Neuronal stem cell (in vitro differentiated cells): ENCODE measurements around the gene EPB41L4B.

ENCODE experiments used
- DNase-seq: peaks from one replicate; pipeline ENCODE4 v3.0.0-alpha.2; 2013; ENCODE audit warnings: low spot score
- H2AFZ ChIP-seq: one replicate; pipeline ENCODE4 v1.6.1; 2013; ENCODE audit warnings: mild to moderate bottlenecking, low read length, inconsistent platforms
- H2AK5ac ChIP-seq: 2 replicates; pipeline ENCODE4 v1.6.1; 2013; ENCODE audit warnings: low read depth, mild to moderate bottlenecking, inconsistent platforms, low read length, moderate library complexity, mixed read lengths
- H2BK120ac ChIP-seq: 2 replicates; pipeline ENCODE4 v1.6.1; 2013; ENCODE audit warnings: low read depth, mild to moderate bottlenecking, inconsistent platforms, low read length, moderate library complexity, mixed read lengths
- H2BK12ac ChIP-seq: one replicate; pipeline ENCODE4 v1.6.1; 2013; ENCODE audit warnings: low read length, inconsistent platforms
- H2BK15ac ChIP-seq: 2 replicates; pipeline ENCODE4 v1.6.1; 2013; ENCODE audit warnings: mild to moderate bottlenecking, low read length, inconsistent platforms, mixed read lengths
- H2BK5ac ChIP-seq: one replicate; pipeline ENCODE4 v1.6.1; 2013; ENCODE audit warnings: inconsistent platforms, mild to moderate bottlenecking, low read length, moderate library complexity
- H3K14ac ChIP-seq: one replicate; pipeline ENCODE4 v1.6.1; 2013; ENCODE audit warnings: low read length, inconsistent platforms
- H3K18ac ChIP-seq: 2 replicates; pipeline ENCODE4 v1.6.1; 2013; ENCODE audit warnings: low read length, inconsistent platforms
- H3K23ac ChIP-seq: 2 replicates; pipeline ENCODE4 v1.6.1; 2013; ENCODE audit warnings: low read depth, mild to moderate bottlenecking, mixed read lengths, low read length, inconsistent platforms; ENCODE audit not compliant: poor library complexity
- H3K27ac ChIP-seq: replicated peaks from 3 replicates; pipeline ENCODE4 v1.5.1; 2013; ENCODE audit warnings: low read length, inconsistent platforms
- H3K27me3 ChIP-seq, 3 experiments: 2 replicates each; pipeline ENCODE4 v1.6.1; 2013; ENCODE audit warnings: low read length in 3 of 3, mild to moderate bottlenecking in 2 of 3, inconsistent platforms in 1 of 3, low read depth in 1 of 3, mixed read lengths in 1 of 3, moderate library complexity in 1 of 3; ENCODE audit not compliant: control insufficient read depth in 3 of 3, insufficient read depth in 3 of 3
- H3K36me3 ChIP-seq, 2 donors: replicated peaks in 1 of 2; 2 replicates each; pipeline ENCODE4 v1.6.1; 2013; ENCODE audit warnings: low read length in 2 of 2; ENCODE audit not compliant: control insufficient read depth in 2 of 2, insufficient read depth in 2 of 2
- H3K4ac ChIP-seq: 2 replicates; pipeline ENCODE4 v1.6.1; 2013; ENCODE audit warnings: inconsistent platforms, mild to moderate bottlenecking, low read length, moderate library complexity
- H3K4me1 ChIP-seq, 2 donors: 1 replicate in 1 of 2; 2 replicates in 1 of 2; pipeline ENCODE4 v1.6.1; 2013; ENCODE audit warnings: low read length in 2 of 2, low read depth in 1 of 2; ENCODE audit not compliant: control insufficient read depth in 2 of 2, insufficient read depth in 1 of 2
- H3K4me2 ChIP-seq: one replicate; pipeline ENCODE4 v1.6.1; 2013; ENCODE audit warnings: mild to moderate bottlenecking, low read length, inconsistent platforms; ENCODE audit not compliant: insufficient read depth, poor library complexity, severe bottlenecking
- H3K4me3 ChIP-seq, 2 donors: 2 replicates each; pipeline ENCODE4 v1.5.1; 2013; ENCODE audit warnings: low read length in 2 of 2, mild to moderate bottlenecking in 2 of 2, inconsistent platforms in 1 of 2, moderate library complexity in 1 of 2
- H3K79me1 ChIP-seq: one replicate; pipeline ENCODE4 v1.6.1; 2013; ENCODE audit warnings: low read depth, mild to moderate bottlenecking, inconsistent platforms, low read length, moderate library complexity
- H3K9ac ChIP-seq: one replicate; pipeline ENCODE4 v1.6.1; 2013; ENCODE audit warnings: mild to moderate bottlenecking, low read depth, low read length, inconsistent platforms; ENCODE audit not compliant: poor library complexity
- H3K9me3 ChIP-seq, 2 donors: replicated peaks in 1 of 2; 2 replicates each; pipeline versions ENCODE3 to v1.6.1; 2013; ENCODE audit warnings: low read length in 2 of 2, mild to moderate bottlenecking in 2 of 2, inconsistent platforms in 1 of 2, low read depth in 1 of 2, mixed read lengths in 1 of 2, moderate library complexity in 1 of 2; ENCODE audit not compliant: control insufficient read depth in 2 of 2, insufficient read depth in 1 of 2
- H4K8ac ChIP-seq: one replicate; pipeline ENCODE4 v1.6.1; 2013; ENCODE audit warnings: low read depth, mild to moderate bottlenecking, inconsistent platforms, low read length, moderate library complexity
- H4K91ac ChIP-seq: one replicate; pipeline ENCODE4 v1.6.1; 2013; ENCODE audit warnings: low read length, low read depth, mild to moderate bottlenecking, inconsistent platforms; ENCODE audit not compliant: poor library complexity
- WGBS, 2 donors: extraction: QIAGEN DNeasy Blood & Tissue Kit; methylation state at CpG; one replicate each; pipeline ENCODE4 v1.1.7; 2013; ENCODE audit warnings: missing lambda C conversion rate in 2 of 2, mixed read lengths in 1 of 2; ENCODE audit not compliant: insufficient read length in 2 of 2, insufficient replicate concordance in 1 of 2; ENCODE audit errors: extremely low coverage in 2 of 2; 5-methylcytosine and 5-hydroxymethylcytosine counted together

EPB41L4B gene

DNA sequence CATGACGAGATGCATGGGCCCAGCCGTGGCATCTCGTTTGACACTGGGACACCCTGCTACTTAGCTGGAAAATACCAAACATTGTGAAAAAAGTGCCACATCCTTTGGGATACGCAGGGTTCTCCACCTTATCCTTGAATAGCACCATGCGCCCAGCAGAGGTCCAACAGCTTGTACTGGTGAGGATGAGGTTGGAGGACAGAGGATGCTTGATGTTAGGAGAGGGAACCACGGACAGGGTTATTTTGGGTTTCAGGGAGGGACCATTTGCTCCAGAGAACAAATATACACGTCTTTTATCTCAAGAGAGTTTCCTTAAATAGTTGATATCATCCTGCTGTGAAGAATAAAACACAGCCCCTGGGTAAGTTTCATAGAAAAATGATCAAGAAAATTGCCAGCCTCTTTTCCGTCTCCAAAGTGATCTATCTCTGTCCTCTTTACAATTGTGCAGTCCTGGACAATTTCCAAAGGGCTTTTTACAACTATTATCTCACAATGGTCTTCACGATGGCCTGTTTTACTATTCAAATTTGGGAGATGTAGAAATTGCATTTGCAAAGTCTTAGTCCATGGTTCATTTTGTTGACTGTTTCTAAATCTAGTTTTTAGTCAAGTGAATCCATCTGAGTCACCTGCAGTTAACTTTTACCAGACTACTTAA, 133.9 kb downstream of the EPB41L4B start:
- peaks cover 0 to 4% of the 10 kb centered on the region in 2 donors for H3K4me1 ChIP-seq
- no peak overlapping the region for H2BK15ac ChIP-seq
- H3K14ac ChIP-seq = no peak overlapping the region
- no peaks in the 10 kb centered on the region for H3K9me3 ChIP-seq
- H3K27me3 ChIP-seq = peaks cover 0 to 71% (median 0%) of the 10 kb centered on the region in 3 experiments
- no peaks in the 10 kb centered on the region for H3K36me3 ChIP-seq
- H3K9ac ChIP-seq = no peak overlapping the region
- no CpG with 5 or more reads among the region's 9 CpGs for WGBS, 2 donors
- no peak overlapping the region for H3K18ac ChIP-seq
- H3K23ac ChIP-seq = no peak overlapping the region
- H2AFZ ChIP-seq = no peak overlapping the region
- H4K91ac ChIP-seq = no peak overlapping the region
- H2BK120ac ChIP-seq = no peak overlapping the region
- H3K4me3 ChIP-seq = no peak overlapping the region
- H3K79me1 ChIP-seq = no peaks in the 10 kb centered on the region
- no peak overlapping the region for H2BK5ac ChIP-seq
- no peak overlapping the region for H3K4me2 ChIP-seq
- no peak for DNase-seq
- no peak overlapping the region for H3K27ac ChIP-seq
- H2BK12ac ChIP-seq = no peak overlapping the region
- no peak overlapping the region for H3K4ac ChIP-seq
- no peak overlapping the region for H4K8ac ChIP-seq
- no peak overlapping the region for H2AK5ac ChIP-seq

DNA sequence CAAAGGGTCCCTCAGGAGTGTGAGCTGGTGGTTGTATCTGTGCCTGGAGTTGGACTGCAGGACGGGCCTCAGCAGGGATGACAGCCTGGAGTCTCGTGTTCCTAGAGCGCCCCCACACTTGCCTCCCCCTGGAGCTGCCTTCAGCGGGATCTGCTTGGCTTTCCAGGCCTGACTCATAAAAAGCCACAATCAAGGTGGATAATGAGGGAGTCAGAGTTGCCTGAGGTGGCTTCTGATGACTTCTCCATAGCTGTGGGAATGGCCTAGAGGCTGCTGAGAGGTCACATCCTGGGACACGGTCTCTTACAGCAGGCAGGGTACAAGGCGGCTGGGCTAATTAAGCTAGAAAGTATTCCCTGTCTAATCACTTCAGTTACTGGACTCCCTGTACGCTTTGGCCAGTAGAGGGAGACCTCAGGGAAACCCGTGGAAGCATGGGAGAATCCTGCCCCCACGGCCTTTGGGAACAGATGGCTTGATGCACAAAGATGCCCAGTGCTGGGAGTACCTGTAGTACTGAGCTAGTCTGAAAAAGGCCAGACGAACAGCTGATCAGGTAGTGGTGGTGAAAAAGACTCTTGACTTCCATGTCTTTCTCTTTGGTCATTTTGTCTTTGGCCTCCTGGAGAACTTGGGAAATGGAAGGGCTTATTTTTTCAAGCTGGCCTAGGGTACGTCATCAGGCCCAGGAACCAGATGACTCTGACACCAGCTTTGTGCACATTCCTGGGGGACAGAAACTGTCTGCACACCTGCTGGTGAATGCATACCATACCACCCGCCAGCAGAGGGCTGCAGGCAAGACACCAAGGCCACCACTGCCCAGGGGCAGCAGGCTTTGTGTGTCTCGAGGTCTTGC, 137.7 kb downstream of the EPB41L4B start:
- no peaks in the 10 kb centered on the region for H3K36me3 ChIP-seq
- peaks cover 0 to 3% of the 10 kb centered on the region in 2 donors for H3K4me1 ChIP-seq
- H4K91ac ChIP-seq = no peak overlapping the region
- H3K4ac ChIP-seq = no peak overlapping the region
- H2BK120ac ChIP-seq = no peak overlapping the region
- H3K9ac ChIP-seq = no peak overlapping the region
- H3K9me3 ChIP-seq = no peaks in the 10 kb centered on the region
- DNase-seq = no peak
- H4K8ac ChIP-seq = no peak overlapping the region
- no peak overlapping the region for H2BK12ac ChIP-seq
- no peak overlapping the region for H3K4me2 ChIP-seq
- H3K23ac ChIP-seq = peak overlapping the region; percentile 27
- H3K27ac ChIP-seq = no peak overlapping the region
- H2AFZ ChIP-seq = no peak overlapping the region
- H3K4me3 ChIP-seq = no peak overlapping the region
- no peak overlapping the region for H3K14ac ChIP-seq
- WGBS, 2 donors = no CpG with 5 or more reads among the region's 13 CpGs
- peaks cover 0 to 68% (median 0%) of the 10 kb centered on the region in 3 experiments for H3K27me3 ChIP-seq
- H2AK5ac ChIP-seq = no peak overlapping the region
- no peaks in the 10 kb centered on the region for H3K79me1 ChIP-seq
- H2BK15ac ChIP-seq = no peak overlapping the region
- peak overlapping the region; percentile 5 for H3K18ac ChIP-seq
- H2BK5ac ChIP-seq = no peak overlapping the region

GRCh38 chr9:109182550-109182939, 138.3 kb downstream of the EPB41L4B start:
- H2BK120ac ChIP-seq = no peak overlapping the region
- no peak for DNase-seq
- no peak overlapping the region for H3K4me2 ChIP-seq
- H3K36me3 ChIP-seq = no peaks in the 10 kb centered on the region
- no peak overlapping the region for H2BK15ac ChIP-seq
- no peaks in the 10 kb centered on the region for H3K9me3 ChIP-seq
- no peak overlapping the region for H4K8ac ChIP-seq
- no peaks in the 10 kb centered on the region for H3K79me1 ChIP-seq
- no peak overlapping the region for H2BK12ac ChIP-seq
- H2AK5ac ChIP-seq = no peak overlapping the region
- no peak overlapping the region for H3K4me3 ChIP-seq
- no CpG with 5 or more reads among the region's 9 CpGs for WGBS, 2 donors
- H4K91ac ChIP-seq = no peak overlapping the region
- no peak overlapping the region for H2BK5ac ChIP-seq
- no peak overlapping the region for H2AFZ ChIP-seq
- no peak overlapping the region for H3K4ac ChIP-seq
- H3K9ac ChIP-seq = no peak overlapping the region
- H3K18ac ChIP-seq = no peak overlapping the region
- no peak overlapping the region for H3K23ac ChIP-seq
- peaks cover 0 to 62% (median 0%) of the 10 kb centered on the region in 3 experiments for H3K27me3 ChIP-seq
- no peak overlapping the region for H3K27ac ChIP-seq
- H3K14ac ChIP-seq = no peak overlapping the region
- peaks cover 0 to 3% of the 10 kb centered on the region in 2 donors for H3K4me1 ChIP-seq

DNA sequence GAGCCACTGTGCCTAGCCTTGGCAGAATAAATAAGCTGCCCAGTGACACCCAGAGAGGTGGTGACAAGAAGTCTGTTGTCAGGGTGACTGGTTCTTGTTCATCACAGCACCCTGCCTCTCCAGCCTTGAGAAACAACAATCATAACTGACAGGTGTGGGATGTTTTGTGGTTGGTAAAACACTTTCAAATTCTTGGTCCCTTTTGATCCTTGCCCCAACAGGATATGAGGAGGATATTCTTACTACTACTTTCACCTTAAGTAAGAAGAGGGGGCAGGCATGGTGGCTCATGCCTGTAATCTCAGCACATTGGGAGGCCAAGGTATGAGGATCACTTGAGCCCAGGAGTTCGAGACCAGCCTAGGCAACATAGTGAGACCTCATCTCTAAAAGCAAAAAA, 139.6 kb downstream of the EPB41L4B start:
- no peak overlapping the region for H3K23ac ChIP-seq
- H3K4me3 ChIP-seq = no peak overlapping the region
- no peak overlapping the region for H3K9ac ChIP-seq
- H3K4ac ChIP-seq = no peak overlapping the region
- no peak overlapping the region for H2AFZ ChIP-seq
- no peak overlapping the region for H3K14ac ChIP-seq
- H3K36me3 ChIP-seq = no peaks in the 10 kb centered on the region
- H3K4me2 ChIP-seq = no peak overlapping the region
- H2BK120ac ChIP-seq = no peak overlapping the region
- no peak overlapping the region for H2BK12ac ChIP-seq
- no peak overlapping the region for H3K18ac ChIP-seq
- no peak overlapping the region for H2BK15ac ChIP-seq
- peaks cover 0 to 3% of the 10 kb centered on the region in 2 donors for H3K4me1 ChIP-seq
- no peak overlapping the region for H4K91ac ChIP-seq
- no peaks in the 10 kb centered on the region for H3K9me3 ChIP-seq
- DNase-seq = no peak
- no CpG with 5 or more reads among the region's 1 CpG for WGBS, 2 donors
- peaks cover 0 to 60% (median 0%) of the 10 kb centered on the region in 3 experiments for H3K27me3 ChIP-seq
- H2AK5ac ChIP-seq = no peak overlapping the region
- H3K27ac ChIP-seq = no peak overlapping the region
- no peaks in the 10 kb centered on the region for H3K79me1 ChIP-seq
- no peak overlapping the region for H4K8ac ChIP-seq
- H2BK5ac ChIP-seq = no peak overlapping the region
